GM19328 (cell line): Measurements from ENCODE around the gene HMOX2.

Source experiments
- ATAC-seq: cut with Tn5 transposase; IDR thresholded peaks from one replicate; pipeline ENCODE4 v1.9.1; 2021; ENCODE audit warnings: mild to moderate bottlenecking, moderate library complexity; ENCODE audit not compliant: unreplicated experiment

The HMOX2 gene

DNA sequence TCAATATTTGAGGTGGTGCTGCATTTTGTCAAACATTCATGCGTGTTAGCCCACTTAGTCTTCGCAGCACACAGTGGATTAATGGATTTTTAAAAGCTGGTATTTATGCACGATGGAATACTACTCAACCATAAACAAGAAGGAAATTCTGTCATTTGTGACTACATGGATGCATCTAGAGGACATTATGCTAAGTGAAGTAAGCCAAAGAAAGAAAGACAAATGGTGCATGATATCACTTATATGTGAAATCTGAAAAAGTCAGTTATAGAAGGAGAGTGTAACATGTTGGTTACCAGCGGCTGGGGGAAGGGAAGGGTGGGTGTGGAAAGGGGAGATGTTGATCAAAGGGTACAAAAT lies 23.0 kb downstream of the HMOX2 start:
- ATAC-seq: no peak

DNA sequence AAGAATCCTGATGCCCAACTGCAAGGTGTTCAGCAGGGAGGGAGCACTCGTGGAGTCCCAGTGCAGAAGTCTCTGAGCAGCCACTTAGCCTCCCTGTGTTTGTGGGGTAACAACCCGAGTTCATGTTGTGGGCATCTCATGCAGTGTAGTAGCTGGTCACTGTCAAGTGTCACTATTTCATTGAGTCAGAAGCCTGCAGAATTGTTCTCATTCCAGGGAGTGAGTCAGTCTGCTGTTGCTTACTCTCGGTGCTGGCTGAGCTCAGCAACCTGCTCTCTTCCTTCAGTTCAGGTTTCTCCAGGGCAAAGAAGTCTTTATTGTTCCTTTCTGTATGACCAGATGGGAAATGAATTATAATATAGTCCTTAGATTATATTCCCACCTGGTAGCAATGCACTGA lies 24.1 kb downstream of the HMOX2 start:
- ATAC-seq: no peak

DNA sequence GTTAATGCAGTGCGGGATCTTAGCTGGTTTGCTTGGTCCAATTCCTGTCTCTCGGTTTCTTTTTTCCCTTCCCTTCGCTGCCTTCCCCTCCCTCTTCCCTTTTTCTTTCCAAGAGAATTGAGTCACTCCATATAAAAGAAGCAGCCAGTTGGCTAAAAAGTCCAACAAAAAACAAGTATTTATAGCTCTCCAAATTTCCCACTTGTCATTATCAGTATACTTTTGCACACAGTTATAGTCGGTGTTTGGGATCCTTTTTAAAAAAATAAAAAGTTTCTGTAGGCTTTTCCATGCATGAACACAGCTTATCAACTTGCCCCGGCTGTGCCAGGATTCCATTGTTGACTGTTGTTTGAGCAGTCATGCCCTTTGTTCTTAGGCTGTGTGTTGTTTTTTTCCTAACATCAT lies 24.9 kb downstream of the HMOX2 start:
- ATAC-seq: no peak

DNA sequence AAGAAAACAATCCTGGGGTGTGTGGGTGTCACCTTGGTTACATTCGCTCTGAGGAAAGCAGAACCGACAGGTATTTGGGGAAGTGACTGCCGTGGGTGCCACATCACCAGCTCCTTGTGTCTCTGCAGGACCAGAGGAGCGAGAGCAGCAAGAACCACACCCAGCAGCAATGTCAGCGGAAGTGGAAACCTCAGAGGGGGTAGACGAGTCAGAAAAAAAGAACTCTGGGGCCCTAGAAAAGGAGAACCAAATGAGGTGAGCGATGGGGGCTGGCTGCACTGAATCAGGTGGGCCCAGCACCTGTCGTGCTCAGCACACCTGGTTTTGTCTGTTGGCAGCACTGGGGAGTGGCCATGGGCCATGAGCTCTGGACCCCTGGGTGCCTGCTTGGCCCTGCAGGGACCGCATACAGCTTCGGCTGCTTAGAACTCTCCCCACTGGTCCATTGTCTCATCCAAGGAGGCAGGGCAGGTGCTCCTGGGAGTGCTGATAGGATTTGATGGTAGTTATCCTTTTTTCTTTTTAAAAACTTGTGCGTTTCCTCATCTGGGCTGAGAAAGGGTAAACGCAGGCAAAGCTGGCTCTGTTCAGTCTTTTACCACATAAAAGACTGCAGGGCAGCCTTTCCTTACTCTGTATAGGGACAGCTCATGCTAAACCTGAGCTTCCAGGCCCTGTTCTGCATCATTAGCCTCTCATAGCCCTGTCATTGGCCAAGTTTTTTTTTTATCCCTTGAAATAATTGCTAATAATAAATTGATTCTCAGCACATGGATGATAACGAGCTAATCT lies 29.4 kb downstream of the HMOX2 start:
- ATAC-seq: peak; percentile 71

DNA sequence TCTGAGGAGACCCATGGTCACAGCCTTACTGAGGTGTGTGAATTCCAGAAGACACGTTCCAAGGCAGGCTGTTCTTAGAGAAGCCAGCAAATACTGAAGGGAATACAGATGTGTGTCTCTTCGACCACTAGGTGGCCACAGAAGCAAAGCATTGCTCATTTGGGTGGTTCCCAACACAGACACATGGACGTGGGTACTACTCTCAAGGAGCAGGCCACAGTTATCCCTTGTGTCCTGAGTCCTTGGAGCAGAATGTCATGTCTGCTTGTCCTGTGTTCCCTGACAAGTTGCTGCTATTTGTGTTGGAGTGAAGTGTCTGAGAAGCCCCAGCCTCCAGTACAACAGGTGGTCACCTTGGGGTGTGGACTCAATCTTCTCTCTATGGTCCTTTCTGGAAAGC lies 30.3 kb downstream of the HMOX2 start:
- ATAC-seq: no peak

DNA sequence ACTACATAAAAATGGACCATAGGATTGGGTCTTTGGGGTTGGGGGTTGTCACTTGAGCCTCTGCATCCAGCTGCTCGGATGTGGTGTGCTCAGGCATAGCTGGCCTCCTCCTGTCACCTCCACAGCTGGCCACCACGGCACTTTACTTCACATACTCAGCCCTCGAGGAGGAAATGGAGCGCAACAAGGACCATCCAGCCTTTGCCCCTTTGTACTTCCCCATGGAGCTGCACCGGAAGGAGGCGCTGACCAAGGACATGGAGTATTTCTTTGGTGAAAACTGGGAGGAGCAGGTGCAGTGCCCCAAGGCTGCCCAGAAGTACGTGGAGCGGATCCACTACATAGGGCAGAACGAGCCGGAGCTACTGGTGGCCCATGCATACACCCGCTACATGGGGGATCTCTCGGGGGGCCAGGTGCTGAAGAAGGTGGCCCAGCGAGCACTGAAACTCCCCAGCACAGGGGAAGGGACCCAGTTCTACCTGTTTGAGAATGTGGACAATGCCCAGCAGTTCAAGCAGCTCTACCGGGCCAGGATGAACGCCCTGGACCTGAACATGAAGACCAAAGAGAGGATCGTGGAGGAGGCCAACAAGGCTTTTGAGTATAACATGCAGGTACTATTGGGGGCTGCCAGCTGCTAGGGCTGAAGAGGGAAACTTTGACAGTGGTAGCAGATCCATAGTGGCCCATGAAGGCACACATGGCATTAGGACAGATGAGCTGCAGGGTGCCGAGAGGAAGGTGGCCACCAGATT lies 31.6 kb downstream of the HMOX2 start:
- ATAC-seq: no peak

DNA sequence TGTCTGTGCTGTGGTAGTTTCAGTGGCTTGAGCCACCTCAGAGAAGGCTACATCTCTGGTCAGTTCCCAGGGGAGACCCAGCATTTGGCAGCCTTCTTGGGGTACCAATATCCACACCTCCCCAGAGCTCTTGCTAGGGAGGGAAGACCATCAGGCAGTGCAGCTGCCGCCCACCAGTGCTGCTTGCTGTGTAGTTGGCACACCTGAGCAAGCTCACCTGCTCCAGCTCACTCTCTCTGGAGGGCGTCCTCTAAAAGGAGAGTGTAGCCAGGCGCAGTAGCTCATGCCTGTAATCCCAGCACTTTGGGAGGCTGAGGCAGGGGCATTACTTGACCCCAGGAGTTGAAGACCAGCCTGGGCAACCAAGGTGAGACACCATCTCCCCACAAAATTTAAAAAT lies 32.6 kb downstream of the HMOX2 start:
- ATAC-seq: no peak

DNA sequence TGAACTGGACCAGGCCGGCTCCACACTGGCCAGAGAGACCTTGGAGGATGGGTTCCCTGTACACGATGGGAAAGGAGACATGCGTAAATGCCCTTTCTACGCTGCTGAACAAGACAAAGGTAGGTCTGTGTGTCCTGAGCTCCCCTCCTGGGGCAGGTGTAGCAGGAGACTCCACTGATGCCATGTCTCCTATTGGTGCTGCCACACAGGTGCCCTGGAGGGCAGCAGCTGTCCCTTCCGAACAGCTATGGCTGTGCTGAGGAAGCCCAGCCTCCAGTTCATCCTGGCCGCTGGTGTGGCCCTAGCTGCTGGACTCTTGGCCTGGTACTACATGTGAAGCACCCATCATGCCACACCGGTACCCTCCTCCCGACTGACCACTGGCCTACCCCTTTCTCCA lies 33.2 kb downstream of the HMOX2 start:
- ATAC-seq: no peak

DNA sequence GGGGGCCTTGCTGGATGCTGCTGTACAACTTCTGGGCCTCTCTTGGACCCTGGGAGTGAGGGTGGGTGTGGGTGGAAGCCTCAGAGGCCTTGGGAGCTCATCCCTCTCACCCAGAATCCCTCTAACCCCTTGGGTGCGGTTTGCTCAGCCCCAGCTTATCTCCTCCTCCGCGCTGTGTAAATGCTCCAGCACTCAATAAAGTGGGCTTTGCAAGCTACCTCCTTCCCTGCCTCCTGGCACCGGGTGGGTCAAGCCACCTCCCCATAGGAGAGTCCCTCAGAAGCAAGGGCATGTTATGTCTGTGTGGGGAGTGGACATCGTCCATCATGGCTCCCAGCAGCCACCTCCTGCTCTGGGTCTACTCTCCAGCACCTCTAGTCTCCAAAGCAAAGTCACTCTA lies 33.9 kb downstream of the HMOX2 start:
- ATAC-seq: no peak

DNA sequence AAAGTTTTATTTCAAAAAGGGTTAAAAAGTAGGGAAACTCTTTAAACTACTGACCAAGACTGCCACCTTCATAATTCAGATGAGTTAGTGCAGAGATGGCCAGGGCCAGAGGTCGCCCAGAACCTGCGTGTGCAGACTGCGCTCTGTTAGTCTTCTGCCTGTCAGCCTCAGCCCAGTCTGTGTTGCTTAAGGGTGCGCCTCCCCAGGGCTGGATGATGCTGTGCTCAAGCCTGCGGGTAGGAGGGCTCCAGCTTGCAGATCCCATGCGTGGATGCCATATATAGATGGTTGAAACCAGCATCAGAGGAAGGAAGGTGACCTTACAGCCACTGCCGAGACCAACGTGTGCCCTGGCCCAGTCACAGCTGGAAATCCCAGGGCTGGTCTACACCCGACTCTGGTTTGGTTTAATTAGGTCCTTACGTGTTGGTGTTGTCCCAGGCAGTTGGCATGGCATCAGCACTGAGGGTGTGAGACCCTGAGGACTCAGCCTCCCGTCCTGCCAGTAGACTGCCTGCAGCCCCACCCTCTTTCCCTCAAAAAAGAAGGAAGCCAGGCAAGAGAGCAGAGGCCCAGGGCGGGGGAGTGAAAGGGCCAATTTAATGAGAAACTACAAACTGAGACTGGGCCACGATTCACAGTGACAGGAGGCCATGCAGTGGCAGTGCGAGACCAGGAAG lies 34.7 kb downstream of the HMOX2 start:
- no peak for ATAC-seq

DNA sequence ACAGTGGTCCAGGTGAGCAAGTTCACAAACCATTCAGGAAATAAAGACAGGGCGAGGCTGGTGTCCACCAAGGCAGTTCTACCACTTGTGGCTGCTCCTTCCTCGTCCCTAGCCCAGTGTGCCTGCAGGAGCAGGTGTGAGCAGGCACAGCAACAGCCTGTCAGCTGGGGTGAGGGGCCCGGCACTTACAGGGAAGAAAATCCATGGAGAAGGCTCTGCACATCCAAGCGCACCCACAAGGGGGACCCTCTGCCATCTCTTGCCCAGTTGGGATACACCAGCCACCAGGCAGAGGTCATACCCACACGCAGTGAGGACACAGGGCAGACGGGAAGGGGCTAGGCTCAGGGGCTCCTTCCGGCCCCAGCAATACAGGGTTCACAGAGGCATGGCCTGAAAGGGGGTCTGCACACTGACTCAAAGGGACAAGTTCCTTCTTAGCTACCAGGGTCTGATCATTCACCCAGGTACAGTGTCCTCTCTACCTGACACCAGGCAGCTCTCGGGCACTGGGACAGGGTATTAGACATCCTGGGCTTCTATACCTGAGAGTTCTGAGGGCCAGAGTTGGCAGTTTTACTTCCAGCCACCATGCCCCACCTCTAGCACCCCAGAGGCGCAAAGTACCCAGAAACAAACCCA lies 35.4 kb downstream of the HMOX2 start:
- no peak for ATAC-seq

DNA sequence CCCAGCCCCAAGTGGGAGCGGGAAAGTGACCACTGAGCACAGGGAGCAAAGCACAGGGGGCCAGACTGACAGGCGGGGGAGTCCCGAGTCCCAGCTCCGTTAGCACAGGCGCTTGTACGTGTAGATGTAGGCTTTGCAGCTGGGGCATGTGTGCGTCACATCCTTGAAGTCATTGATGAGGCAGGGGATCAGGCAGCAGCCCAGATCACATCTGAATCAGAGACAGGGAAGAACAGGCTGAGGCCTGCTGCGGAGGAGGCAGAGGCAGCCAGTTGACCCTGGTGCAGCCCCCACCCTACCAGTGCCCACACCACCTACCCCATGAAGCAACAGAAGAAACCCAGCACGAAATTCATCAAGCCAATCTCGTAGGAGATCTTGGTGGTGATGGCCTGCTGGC lies 36.3 kb downstream of the HMOX2 start:
- no peak for ATAC-seq

DNA sequence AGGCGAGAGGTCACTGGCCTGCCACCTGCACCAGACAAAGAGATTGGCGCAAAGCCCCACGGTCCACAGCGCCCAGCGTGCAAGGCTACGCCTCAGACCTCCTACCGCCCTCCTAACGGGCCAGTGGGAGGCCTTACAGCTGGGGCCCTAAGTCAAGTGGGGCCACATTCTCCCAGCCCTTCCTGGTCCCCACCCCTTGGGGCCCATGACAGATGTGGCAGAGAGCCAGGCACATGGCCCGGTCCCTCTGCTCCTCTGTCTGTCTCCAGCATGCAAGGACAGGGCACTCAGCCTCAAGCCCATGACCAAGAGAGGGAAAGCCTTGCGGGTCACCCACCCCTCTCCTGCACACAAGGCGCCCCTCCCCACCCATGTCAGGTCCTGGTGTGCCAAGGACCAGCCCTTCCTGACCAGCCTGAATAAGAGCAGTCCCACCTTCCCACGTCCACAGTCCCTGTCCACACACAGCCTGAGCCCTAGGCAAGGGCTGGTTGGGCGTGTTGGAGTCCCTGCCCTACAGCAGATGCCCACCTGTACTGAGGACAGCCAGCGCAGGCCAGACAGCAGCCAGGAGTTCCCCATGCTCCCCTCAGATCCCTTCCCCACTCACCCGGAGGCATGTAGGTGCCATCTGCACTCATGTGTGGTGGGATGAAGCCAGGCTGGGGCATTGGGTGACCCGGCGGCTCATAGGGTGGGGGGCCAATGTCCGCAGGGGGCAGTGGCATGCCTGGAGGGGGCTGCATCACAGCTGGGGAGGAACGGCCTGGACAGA lies 37.1 kb downstream of the HMOX2 start:
- ATAC-seq: no peak

DNA sequence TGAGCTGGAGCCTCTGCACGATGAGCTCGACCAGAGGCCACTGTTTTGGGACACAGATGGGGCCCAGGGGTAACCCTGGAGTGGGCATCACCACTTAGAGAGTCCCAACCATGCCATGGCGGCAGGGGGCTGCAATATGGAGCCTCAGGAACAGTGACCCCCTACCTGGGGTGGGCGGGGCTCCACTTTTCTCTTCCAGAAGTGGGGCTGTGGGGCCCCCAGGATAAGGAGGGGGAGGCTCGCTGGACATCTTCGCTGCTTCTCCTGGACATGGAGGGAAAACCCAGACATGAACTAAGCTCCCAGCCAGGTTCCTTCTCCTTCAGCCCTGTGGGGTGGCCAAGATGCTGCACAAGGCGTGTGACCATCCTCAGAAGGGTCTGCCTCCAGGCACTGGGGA lies 37.7 kb downstream of the HMOX2 start:
- ATAC-seq: no peak

DNA sequence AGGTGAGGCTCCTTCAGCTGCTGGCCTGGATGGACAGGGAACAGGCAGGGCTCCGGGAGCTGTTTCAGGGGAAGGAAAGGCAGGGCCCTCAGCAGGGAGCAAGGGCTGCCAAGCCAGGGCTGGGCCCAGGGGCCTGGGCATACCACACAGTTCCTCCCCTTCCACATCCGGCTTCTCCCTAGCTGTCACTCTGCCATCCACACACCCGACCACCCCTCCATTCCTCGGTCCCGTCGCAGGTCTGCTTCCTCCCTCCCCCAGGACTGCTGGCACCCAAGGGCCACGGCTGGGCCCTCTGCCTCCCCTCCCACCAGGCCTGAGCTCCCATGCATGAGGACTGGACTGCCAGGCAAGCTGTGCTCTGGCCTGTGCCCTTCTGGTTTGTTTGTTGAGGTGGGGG lies 38.4 kb downstream of the HMOX2 start:
- no peak for ATAC-seq

DNA sequence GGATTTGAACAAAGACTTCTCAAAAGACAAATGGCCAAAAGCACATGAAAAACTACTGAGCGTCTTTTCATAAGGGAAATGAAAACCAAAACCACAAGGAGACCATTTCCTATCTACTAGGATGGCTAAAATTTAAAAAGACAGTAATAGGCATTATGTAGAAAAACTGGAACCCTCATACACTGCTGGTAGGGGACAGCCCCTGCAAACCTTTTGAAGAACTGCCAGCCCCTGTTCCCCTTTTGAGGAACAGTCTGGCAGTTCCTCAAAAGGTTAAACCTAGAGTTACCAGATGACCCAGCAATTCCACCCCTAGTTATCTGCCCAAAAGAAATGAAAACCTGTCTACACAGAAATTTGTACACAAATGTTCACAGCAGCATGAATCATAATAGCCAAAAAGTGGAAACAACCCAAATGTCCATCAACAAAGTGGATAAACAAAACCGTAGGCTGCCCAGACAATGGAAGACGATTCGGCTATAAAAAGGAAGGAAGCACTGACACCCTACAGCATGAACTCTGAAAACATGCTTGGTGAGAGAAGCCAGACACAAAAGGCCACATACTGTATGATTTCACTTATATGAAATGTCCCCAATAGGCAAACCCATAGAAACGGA lies 39.5 kb downstream of the HMOX2 start:
- no peak for ATAC-seq

DNA sequence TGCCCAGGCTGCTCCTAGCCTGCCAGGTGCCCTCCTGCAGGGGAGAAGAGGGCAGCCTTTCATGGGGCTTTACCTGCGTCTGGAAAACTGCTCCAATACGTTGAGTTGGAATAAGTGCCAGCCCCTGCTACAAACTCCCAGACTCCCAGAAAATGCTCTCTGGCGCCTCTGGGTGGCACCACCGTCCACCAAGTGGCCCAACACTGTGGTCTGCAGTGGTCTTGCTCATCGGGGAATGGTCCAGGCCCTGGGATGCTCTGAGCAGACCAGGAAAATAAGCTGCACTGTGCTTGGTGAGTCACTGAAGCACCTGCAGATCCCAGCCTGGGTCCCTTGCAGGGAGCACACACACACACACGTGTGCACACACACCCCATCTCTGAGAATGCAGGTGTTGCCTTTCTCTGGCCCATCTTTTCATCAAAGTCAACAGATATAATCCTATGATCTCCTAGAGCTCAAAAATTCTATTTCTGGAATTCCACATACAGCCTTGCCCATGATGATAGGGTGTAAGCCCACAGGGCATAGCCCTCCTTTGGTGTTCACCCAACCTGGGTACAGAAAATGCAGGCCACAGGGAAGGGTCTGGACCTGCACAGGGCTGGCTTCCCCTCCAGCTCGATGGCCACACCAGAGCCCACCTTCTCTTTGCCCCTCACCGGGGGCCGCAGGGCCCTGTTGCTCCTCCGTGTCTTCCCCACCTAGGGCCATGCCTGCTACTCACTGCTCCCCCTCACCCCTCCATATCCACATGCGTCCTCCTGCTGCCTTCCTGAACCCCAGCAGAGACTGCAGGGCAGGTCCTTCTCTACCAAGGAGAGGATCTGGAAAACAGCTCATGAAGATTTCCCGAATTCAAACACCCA lies 41.8 kb downstream of the HMOX2 start:
- no peak for ATAC-seq

DNA sequence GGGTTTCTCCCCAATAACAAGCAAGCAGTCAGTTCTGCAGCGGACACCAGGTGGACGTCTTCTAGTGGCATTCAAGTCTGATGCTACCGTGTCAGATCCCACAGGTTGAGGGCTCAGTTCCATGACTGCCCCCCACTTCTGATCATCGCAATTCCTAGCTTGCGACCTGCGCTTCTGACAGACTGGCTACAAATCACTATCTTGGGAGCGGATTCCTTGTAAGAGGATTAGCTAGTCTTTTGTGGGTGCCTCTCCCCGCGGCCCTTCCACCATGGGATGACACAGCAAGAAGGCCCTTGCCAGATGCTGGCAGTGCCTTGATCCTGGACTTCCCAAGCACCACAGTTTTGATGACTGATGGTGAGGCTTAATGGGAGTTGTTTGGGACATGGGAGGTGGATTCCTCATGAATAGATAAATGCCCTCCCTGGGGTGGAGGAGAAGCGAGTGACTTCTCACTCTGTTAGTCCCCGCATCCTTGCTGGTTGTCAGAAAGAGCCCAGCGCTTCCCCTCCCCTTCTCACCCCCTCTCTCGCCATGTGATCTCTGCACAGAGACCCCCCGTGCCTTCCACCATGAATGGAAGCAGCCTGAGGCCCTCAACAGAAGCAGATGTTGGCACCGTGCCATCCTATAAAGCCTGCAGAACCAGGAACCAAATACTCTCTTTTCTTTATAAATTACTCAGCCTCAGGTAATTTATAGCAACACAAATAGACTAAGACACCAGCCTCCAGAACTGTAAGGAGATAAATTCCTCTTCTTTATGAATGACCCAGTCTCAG lies 43.3 kb downstream of the HMOX2 start:
- ATAC-seq: no peak

DNA sequence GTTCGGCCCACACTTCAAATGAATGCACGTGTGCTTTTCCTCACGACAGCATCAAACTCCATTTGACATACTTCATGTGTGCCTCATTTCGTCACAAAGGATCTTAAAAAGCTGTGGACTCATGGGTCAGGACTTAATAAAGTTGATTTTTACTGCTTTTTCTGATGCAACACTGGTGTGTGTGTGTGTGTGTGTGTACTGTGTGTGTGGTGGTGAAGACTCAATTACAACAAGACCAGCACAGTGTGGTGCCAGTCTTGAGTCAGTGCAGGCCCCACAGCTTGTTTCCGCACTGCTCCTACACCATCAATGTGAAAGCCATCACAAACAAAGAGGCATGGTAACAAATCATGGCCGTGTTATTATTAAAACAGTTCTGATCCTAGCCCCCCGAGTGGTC lies 44.7 kb downstream of the HMOX2 start:
- ATAC-seq: no peak
